Bronchial smooth muscle cell (primary cell): ENCODE measurements around the gene PHLDA1. TPM values are rescaled to one million over a fixed set of nuclear protein-coding genes. Genes with fewer than 3 reads are reported as not detected.

Source experiments
- total RNA-seq: library from RNA; depleted of rRNA; stranded (reverse); fragments of >200 nt; gene quantifications from 2 replicates; pipeline ENCODE4 v1.2.1, GENCODE V29; 2014

Gene PHLDA1
- total RNA-seq: 48.8 and 149 TPM in 2 replicates

GRCh38 chr12:76031414-76032042 is at the start of gene PHLDA1:
Gene PHLDA1 (minus strand): TSS chr12:76031776.

Other genes with a start within 250 kb of the PHLDA1 start
- gene NAP1L1, start 52.9 kb upstream of the PHLDA1 start, total RNA-seq: 196 and 223 TPM in 2 replicates